Measurements from ENCODE around the gene KRTAP22-2. TPM values are rescaled to one million over a fixed set of nuclear protein-coding genes. Genes with fewer than 3 reads are reported as not detected.

The KRTAP22-2 gene
- total RNA-seq, 2 experiments from 2014 or later, result not detected

GRCh38 chr21:30605968-30606367, 15.8 kb upstream of the KRTAP22-2 start:
- H3K27me3 Mint-ChIP-seq (ENCODE audit: low read depth), result no peaks in the 10 kb centered on the region
- H3K36me3 Mint-ChIP-seq (ENCODE audit: low read depth), result no peaks in the 10 kb centered on the region
- ChIA-PET POLR2A (no interaction called here), CTCF (no interaction called here)
- no peak overlapping the region for H3K27ac Mint-ChIP-seq
- no peak overlapping the region for H3K4me3 Mint-ChIP-seq
- DNase-seq, result no peak
- no peak for ATAC-seq
- peaks cover 3% of the 10 kb centered on the region for H3K9me3 Mint-ChIP-seq (ENCODE audit: insufficient read depth)
- H3K4me1 Mint-ChIP-seq (ENCODE audit: low read depth), result no peaks in the 10 kb centered on the region

- Mint-ChIP-seq H3K27ac (no peak within 1 kb of the TSS), H3K4me3 (no peak within 1 kb of the TSS), H3K4me1 (ENCODE audit: low read depth) (no peaks in the 10 kb centered on the region), H3K27me3 (ENCODE audit: low read depth) (no peaks in the 10 kb centered on the region), H3K9me3 (ENCODE audit: insufficient read depth) (peaks cover 3% of the 10 kb centered on the region), H3K36me3 (ENCODE audit: low read depth) (no peaks in the 10 kb centered on the region)
- ChIA-PET CTCF (no interaction called here), POLR2A (no interaction called here)
- no peak for ATAC-seq
- DNase-seq, result no peak
Observed at GRCh38 chr21:30600787-30601186, 10.6 kb upstream of the KRTAP22-2 start, which contains the start of gene KRTAP22-1. KRTAP22-1 (plus strand) TSS chr21:30601087.

GRCh38 chr21:30598802-30599201, 8.6 kb upstream of the KRTAP22-2 start, which contains the start of gene KRTAP6-2:
KRTAP6-2 (minus strand) TSS chr21:30598902; CDS start chr21:30598874, 28 bp downstream.
- ChIA-PET POLR2A (no interaction called here), CTCF (no interaction called here)
- peaks cover 3% of the 10 kb centered on the region for H3K9me3 Mint-ChIP-seq (ENCODE audit: insufficient read depth)
- H3K27me3 Mint-ChIP-seq (ENCODE audit: low read depth), result no peaks in the 10 kb centered on the region
- H3K27ac Mint-ChIP-seq, result no peak within 1 kb of the TSS
- no peaks in the 10 kb centered on the region for H3K4me1 Mint-ChIP-seq (ENCODE audit: low read depth)
- H3K4me3 Mint-ChIP-seq, result no peak within 1 kb of the TSS
- DNase-seq (no peak), ATAC-seq (no peak)
- H3K36me3 Mint-ChIP-seq (ENCODE audit: low read depth), result no peaks in the 10 kb centered on the region

- CTCF ChIA-PET, result no interaction called here
- DNase-seq, result no peak
Observed at GRCh38 chr21:30592140-30592539, 1.9 kb upstream of the KRTAP22-2 start, which contains the start of gene KRTAP6-3. KRTAP6-3 (plus strand) TSS chr21:30592440; CDS start chr21:30592446, 6 bp downstream.

GRCh38 chr21:30582870-30583269, 7.3 kb downstream of the KRTAP22-2 start:
- ChIA-PET POLR2A (no interaction called here), CTCF (no interaction called here)
- Mint-ChIP-seq H3K4me1 (ENCODE audit: low read depth) (no peaks in the 10 kb centered on the region), H3K27ac (no peak overlapping the region), H3K4me3 (no peak overlapping the region), H3K36me3 (ENCODE audit: low read depth) (no peaks in the 10 kb centered on the region), H3K9me3 (ENCODE audit: insufficient read depth) (no peaks in the 10 kb centered on the region), H3K27me3 (ENCODE audit: low read depth) (no peaks in the 10 kb centered on the region)
- DNase-seq (no peak), ATAC-seq (no peak)

More at GRCh38 chr21:30592140-30592539, 1.9 kb upstream of the KRTAP22-2 start, which contains the start of gene KRTAP6-3:
- Mint-ChIP-seq H3K4me3 (no peak within 1 kb of the TSS), H3K4me1 (ENCODE audit: low read depth) (no peaks in the 10 kb centered on the region), H3K27me3 (ENCODE audit: low read depth) (no peaks in the 10 kb centered on the region), H3K9me3 (ENCODE audit: insufficient read depth) (no peaks in the 10 kb centered on the region), H3K27ac (no peak within 1 kb of the TSS), H3K36me3 (ENCODE audit: low read depth) (no peaks in the 10 kb centered on the region)
- POLR2A ChIA-PET, result no interaction called here
- no peak for ATAC-seq

- DNase-seq, result no peak
- Mint-ChIP-seq H3K36me3 (ENCODE audit: low read depth) (no peaks in the 10 kb centered on the region), H3K27ac (no peak overlapping the region), H3K4me1 (ENCODE audit: low read depth) (no peaks in the 10 kb centered on the region), H3K9me3 (ENCODE audit: insufficient read depth) (no peaks in the 10 kb centered on the region), H3K4me3 (no peak overlapping the region), H3K27me3 (ENCODE audit: low read depth) (no peaks in the 10 kb centered on the region)
- POLR2A ChIA-PET, result no interaction called here
- CTCF ChIA-PET, result no interaction called here
- ATAC-seq, result no peak
Observed at GRCh38 chr21:30580132-30580531, 10.1 kb downstream of the KRTAP22-2 start.

GRCh38 chr21:30579346-30579745, 10.9 kb downstream of the KRTAP22-2 start:
- DNase-seq (no peak), ATAC-seq (no peak)
- no peaks in the 10 kb centered on the region for H3K27me3 Mint-ChIP-seq (ENCODE audit: low read depth)
- CTCF ChIA-PET, result no interaction called here
- POLR2A ChIA-PET, result no interaction called here
- no peak overlapping the region for H3K27ac Mint-ChIP-seq
- H3K4me1 Mint-ChIP-seq (ENCODE audit: low read depth), result no peaks in the 10 kb centered on the region
- no peak overlapping the region for H3K4me3 Mint-ChIP-seq
- no peaks in the 10 kb centered on the region for H3K36me3 Mint-ChIP-seq (ENCODE audit: low read depth)
- H3K9me3 Mint-ChIP-seq (ENCODE audit: insufficient read depth), result no peaks in the 10 kb centered on the region

GRCh38 chr21:30577766-30578165, 12.4 kb downstream of the KRTAP22-2 start:
- Mint-ChIP-seq H3K4me3 (no peak overlapping the region), H3K4me1 (ENCODE audit: low read depth) (no peaks in the 10 kb centered on the region), H3K27ac (no peak overlapping the region), H3K9me3 (ENCODE audit: insufficient read depth) (no peaks in the 10 kb centered on the region), H3K36me3 (ENCODE audit: low read depth) (no peaks in the 10 kb centered on the region), H3K27me3 (ENCODE audit: low read depth) (no peaks in the 10 kb centered on the region)
- POLR2A ChIA-PET, result no interaction called here
- ATAC-seq (no peak), DNase-seq (no peak)
- CTCF ChIA-PET, result no interaction called here

GRCh38 chr21:30567617-30568016, 22.6 kb downstream of the KRTAP22-2 start:
- H3K9me3 Mint-ChIP-seq (ENCODE audit: insufficient read depth), result no peaks in the 10 kb centered on the region
- CTCF ChIA-PET, result no interaction called here
- no peak for ATAC-seq
- no peaks in the 10 kb centered on the region for H3K36me3 Mint-ChIP-seq (ENCODE audit: low read depth)
- H3K27ac Mint-ChIP-seq, result no peak overlapping the region
- DNase-seq, result no peak
- no peak overlapping the region for H3K4me3 Mint-ChIP-seq
- H3K4me1 Mint-ChIP-seq (ENCODE audit: low read depth), result no peaks in the 10 kb centered on the region
- POLR2A ChIA-PET, result no interaction called here
- no peaks in the 10 kb centered on the region for H3K27me3 Mint-ChIP-seq (ENCODE audit: low read depth)

GRCh38 chr21:30563630-30564029, 26.6 kb downstream of the KRTAP22-2 start:
- ChIA-PET CTCF (no interaction called here), POLR2A (no interaction called here)
- no peak overlapping the region for H3K27ac Mint-ChIP-seq
- no peaks in the 10 kb centered on the region for H3K9me3 Mint-ChIP-seq (ENCODE audit: insufficient read depth)
- no peak for ATAC-seq
- no peaks in the 10 kb centered on the region for H3K4me1 Mint-ChIP-seq (ENCODE audit: low read depth)
- DNase-seq, result no peak
- no peak overlapping the region for H3K4me3 Mint-ChIP-seq
- H3K36me3 Mint-ChIP-seq (ENCODE audit: low read depth), result no peaks in the 10 kb centered on the region
- H3K27me3 Mint-ChIP-seq (ENCODE audit: low read depth), result no peaks in the 10 kb centered on the region

- Mint-ChIP-seq H3K36me3 (ENCODE audit: low read depth) (no peaks in the 10 kb centered on the region), H3K9me3 (ENCODE audit: insufficient read depth) (no peaks in the 10 kb centered on the region), H3K27ac (no peak overlapping the region), H3K4me3 (no peak overlapping the region), H3K4me1 (ENCODE audit: low read depth) (no peaks in the 10 kb centered on the region), H3K27me3 (ENCODE audit: low read depth) (no peaks in the 10 kb centered on the region)
- no peak for ATAC-seq
- DNase-seq, result no peak
- CTCF ChIA-PET, result no interaction called here
- POLR2A ChIA-PET, result no interaction called here
Observed at GRCh38 chr21:30563072-30563471, 27.1 kb downstream of the KRTAP22-2 start.

GRCh38 chr21:30561957-30562356, 28.2 kb downstream of the KRTAP22-2 start:
- CTCF ChIA-PET, result no interaction called here
- H3K27ac Mint-ChIP-seq, result no peak overlapping the region

GRCh38 chr21:30561264-30561895, 28.8 kb downstream of the KRTAP22-2 start, which contains the start of gene KRTAP19-7:
KRTAP19-7 (minus strand) TSS chr21:30561314; CDS start chr21:30561289, 25 bp downstream.
- DNase-seq (no peak), ATAC-seq (no peak)
- Mint-ChIP-seq H3K4me3 (no peak within 1 kb of the TSS), H3K4me1 (ENCODE audit: low read depth) (no peaks in the 10 kb centered on the region), H3K36me3 (ENCODE audit: low read depth) (no peaks in the 10 kb centered on the region), H3K27ac (no peak within 1 kb of the TSS), H3K27me3 (ENCODE audit: low read depth) (no peaks in the 10 kb centered on the region), H3K9me3 (ENCODE audit: insufficient read depth) (no peaks in the 10 kb centered on the region)
- ChIA-PET POLR2A (no interaction called here), CTCF (no interaction called here)

More at GRCh38 chr21:30561957-30562356, 28.2 kb downstream of the KRTAP22-2 start:
- no peak overlapping the region for H3K4me3 Mint-ChIP-seq
- no peaks in the 10 kb centered on the region for H3K27me3 Mint-ChIP-seq (ENCODE audit: low read depth)
- H3K36me3 Mint-ChIP-seq (ENCODE audit: low read depth), result no peaks in the 10 kb centered on the region
- no peaks in the 10 kb centered on the region for H3K9me3 Mint-ChIP-seq (ENCODE audit: insufficient read depth)
- DNase-seq (no peak), ATAC-seq (no peak)
- H3K4me1 Mint-ChIP-seq (ENCODE audit: low read depth), result no peaks in the 10 kb centered on the region
- POLR2A ChIA-PET, result no interaction called here

All from activated CD8-positive, alpha-beta T cell treated with anti-CD3 and anti-CD28 coated beads, Interleukin-2, amount 10 ng/mL, durations not matched to agents 7 days and 5 days (primary cell).